Coronary artery (tissue), 2 donors: Measurements from ENCODE around the gene LRTM1.

ENCODE experiments used
- DNase-seq: peaks from one replicate; pipeline ENCODE4 v3.0.0-alpha.2; 2017; ENCODE audit warnings: low spot score
- H3K27ac ChIP-seq, 2 donors: fragments of 200-600 bp; sonication (generic); one replicate each; pipeline ENCODE4 v1.5.1; 2016 to 2019
- H3K4me3 ChIP-seq: fragments of 200-600 bp; sonication (generic); 2 replicates; pipeline ENCODE4 v1.5.1; 2016; ENCODE audit warnings: mild to moderate bottlenecking, moderate library complexity
- TF ChIP-seq, protein P1 (sequence below): fragments of 200-600 bp; sonication (generic); IDR thresholded peaks from one replicate; pipeline ENCODE4 v1.5.1; 2019; ENCODE audit warnings: antibody characterized with exemption

Gene LRTM1

DNA sequence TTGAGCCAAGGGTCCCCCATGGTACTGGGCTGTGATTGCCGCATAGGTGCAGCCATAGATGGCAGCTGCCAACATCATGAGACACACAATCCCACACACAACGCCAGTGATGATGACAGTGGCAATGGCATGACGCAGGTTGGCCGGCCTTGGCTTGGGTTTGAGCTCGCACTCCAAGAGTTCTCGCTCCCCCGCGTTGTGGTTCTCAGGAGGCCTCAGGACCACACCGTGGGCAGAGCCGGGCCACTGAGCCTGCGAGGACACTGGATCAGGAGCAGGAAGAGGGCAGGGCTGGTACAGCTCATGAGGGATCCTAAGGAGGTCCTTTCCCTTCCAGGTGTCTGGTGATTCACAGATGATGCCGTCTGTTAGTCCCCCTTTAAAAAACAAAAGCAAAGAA is 9.3 kb downstream of the LRTM1 start:
- no peak overlapping the region for H3K27ac ChIP-seq
- TF ChIP-seq, protein P1, sequence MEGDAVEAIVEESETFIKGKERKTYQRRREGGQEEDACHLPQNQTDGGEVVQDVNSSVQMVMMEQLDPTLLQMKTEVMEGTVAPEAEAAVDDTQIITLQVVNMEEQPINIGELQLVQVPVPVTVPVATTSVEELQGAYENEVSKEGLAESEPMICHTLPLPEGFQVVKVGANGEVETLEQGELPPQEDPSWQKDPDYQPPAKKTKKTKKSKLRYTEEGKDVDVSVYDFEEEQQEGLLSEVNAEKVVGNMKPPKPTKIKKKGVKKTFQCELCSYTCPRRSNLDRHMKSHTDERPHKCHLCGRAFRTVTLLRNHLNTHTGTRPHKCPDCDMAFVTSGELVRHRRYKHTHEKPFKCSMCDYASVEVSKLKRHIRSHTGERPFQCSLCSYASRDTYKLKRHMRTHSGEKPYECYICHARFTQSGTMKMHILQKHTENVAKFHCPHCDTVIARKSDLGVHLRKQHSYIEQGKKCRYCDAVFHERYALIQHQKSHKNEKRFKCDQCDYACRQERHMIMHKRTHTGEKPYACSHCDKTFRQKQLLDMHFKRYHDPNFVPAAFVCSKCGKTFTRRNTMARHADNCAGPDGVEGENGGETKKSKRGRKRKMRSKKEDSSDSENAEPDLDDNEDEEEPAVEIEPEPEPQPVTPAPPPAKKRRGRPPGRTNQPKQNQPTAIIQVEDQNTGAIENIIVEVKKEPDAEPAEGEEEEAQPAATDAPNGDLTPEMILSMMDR, result no peak

DNA sequence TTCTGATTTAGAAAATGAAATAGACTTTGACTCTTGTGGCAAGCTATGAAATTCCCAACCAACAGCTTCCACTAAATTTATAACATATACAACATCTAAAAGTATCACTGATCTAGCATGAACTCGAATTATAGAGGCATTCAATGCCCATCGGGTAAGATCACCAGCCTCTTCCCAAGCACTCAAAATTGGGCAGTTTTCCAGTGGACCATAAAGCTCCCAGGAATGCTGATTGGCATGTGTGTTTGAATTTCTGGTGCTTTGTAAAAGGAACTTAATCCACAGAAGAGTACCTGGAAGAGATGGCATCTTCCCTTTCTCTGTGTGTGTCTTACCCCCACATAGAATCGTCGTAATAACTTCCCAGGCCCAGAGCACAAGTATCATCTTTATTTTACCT is 10.0 kb downstream of the LRTM1 start:
- Histone ChIP-seq H3K27ac (no peak overlapping the region), H3K4me3 (no peak overlapping the region)
- no peak for DNase-seq
- TF ChIP-seq, protein P1, result no peak

More for the DNA sequence above, 9.3 kb downstream of the LRTM1 start:
- DNase-seq, result no peak
- H3K4me3 ChIP-seq, result no peak overlapping the region

DNA sequence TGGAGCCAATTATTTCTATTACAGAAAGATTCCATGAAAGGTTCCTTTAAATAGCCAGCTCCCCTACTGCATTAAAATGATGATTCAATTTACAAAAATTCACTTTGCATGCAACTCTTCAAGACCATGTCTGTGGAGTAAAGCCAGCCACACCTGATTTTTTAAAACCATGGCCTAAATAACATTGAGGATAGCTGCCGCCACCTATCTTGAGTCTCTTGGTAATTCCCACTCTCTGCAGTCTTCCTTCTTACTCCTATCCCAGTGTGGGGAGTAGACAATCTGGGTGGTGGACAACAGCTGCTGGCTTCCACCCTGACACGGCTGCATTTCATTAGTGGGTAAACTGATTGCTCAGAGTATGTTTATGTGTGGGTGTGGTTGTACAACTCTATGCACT is 10.7 kb downstream of the LRTM1 start:
- no peak overlapping the region for H3K4me3 ChIP-seq
- no peak for DNase-seq
- no peak overlapping the region for H3K27ac ChIP-seq
- TF ChIP-seq, protein P1, result no peak

DNA sequence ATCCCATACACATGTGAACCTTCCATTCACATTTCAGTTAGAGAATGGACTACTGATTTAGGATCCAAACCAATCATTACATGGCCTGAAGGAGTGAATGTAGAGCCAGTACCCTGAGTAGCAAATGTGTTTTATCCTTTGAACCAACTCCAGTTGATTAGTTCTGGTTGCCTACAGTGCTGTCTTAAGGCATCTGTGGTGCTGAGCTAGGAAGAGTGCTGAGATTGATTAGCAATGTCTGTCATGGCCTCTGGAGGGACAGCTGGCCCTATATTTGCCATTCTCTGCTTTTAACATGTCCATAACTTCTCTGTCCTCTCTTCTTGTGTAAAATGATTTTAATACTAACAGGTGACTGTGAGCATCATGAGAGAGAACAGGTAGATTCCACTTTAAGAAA is 11.1 kb downstream of the LRTM1 start:
- Histone ChIP-seq H3K27ac (no peak overlapping the region), H3K4me3 (no peak overlapping the region)
- TF ChIP-seq, protein P1, result no peak
- no peak for DNase-seq

DNA sequence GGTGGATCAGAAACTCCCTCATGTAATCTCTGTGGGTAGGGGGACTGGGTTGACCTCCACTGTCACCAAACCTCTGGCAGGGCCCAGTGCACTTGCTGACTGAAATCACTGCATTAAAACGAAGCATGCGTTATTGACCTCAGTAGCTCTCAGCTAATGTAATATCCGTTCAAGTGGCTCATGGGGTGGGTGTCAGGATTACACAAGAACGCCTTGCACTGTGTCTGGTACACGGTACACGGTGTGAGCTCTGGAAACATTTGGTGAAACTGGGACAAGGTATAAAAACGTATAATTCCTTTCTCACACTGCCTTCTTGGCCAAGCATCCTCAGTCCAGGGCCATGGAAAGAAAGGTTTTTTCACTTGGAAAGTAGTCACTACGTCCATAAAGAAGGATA is 11.9 kb downstream of the LRTM1 start:
- Histone ChIP-seq H3K4me3 (no peak overlapping the region), H3K27ac (no peak overlapping the region)
- no peak for DNase-seq
- TF ChIP-seq, protein P1, result no peak

DNA sequence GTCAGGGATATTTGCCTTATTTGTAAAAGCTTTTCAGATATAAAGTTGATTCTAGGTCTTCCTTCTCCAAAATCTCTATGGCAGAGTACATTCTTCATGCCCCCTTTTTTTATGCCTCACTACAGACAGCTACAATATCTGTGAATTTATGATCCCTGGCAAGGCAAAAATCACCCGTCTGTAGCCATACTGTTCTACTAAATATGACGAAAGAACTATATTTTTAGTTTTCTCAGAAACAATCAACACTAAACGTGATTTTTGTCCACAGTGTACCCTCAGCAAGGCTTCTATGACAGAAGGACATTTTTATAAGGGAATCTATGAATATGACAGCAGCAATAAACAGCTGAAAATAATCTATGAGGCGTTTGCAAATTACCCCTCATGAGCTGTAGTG is 12.7 kb downstream of the LRTM1 start:
- H3K27ac ChIP-seq, result no peak overlapping the region
- DNase-seq, result no peak
- no peak overlapping the region for H3K4me3 ChIP-seq
- TF ChIP-seq, protein P1, result no peak

DNA sequence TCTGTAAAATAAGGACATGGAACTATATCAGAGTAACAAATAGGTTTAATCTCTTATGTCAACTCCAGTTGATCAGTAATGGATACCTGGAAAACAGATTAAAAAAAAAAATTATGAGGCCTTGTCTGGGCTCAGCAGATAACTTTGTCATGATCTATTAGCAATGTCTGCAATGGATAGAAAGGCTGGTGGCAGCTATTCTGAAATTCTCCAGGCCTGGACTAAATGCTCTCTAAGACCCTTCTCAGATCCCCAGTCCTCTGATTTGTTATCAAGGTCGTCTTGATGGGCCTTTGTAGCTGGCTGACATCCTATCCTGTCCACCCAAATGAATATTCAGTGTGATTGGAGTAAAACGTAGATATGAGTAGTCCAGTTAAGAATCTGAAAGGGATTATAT is 13.7 kb downstream of the LRTM1 start:
- DNase-seq, result no peak

More for the DNA sequence above, 13.7 kb downstream of the LRTM1 start:
- TF ChIP-seq, protein P1, result no peak
- Histone ChIP-seq H3K4me3 (no peak overlapping the region), H3K27ac (no peak overlapping the region)
